SK-N-SH (cell line): Measurements from ENCODE around the gene FAM120B.

Source experiments
- EP300 ChIP-seq, 2 experiments: IDR thresholded peaks; 2 replicates each; pipeline versions ENCODE4 v1.4.0 to v1.6.1; 2012; ENCODE audit warnings: borderline replicate concordance in 1 of 2, low read depth in 1 of 2, low read length in 1 of 2
- GABPA ChIP-seq: IDR thresholded peaks from 2 replicates; pipeline ENCODE4 v1.4.0; 2012; ENCODE audit warnings: low read depth, mild to moderate bottlenecking
- NFIC ChIP-seq: IDR thresholded peaks from 2 replicates; pipeline ENCODE4 v1.4.0; 2012; ENCODE audit warnings: borderline replicate concordance
- POLR2AphosphoS5 ChIP-seq: IDR thresholded peaks from 2 replicates; pipeline ENCODE4 v1.6.1; 2012; ENCODE audit warnings: low read depth, low read length
- RXRA ChIP-seq: IDR thresholded peaks from 2 replicates; pipeline ENCODE4 v1.4.0; 2012; ENCODE audit warnings: low read depth, mild to moderate bottlenecking, borderline replicate concordance
- TCF12 ChIP-seq: IDR thresholded peaks from 2 replicates; pipeline ENCODE4 v1.4.0; 2012
- TF ChIP-seq, protein P1 (sequence below): fragments of 200-600 bp; sonication (generic); IDR thresholded peaks from 2 replicates; pipeline ENCODE4 v1.6.1; 2017; ENCODE audit warnings: antibody characterized with exemption, mild to moderate bottlenecking, moderate library complexity
- TF ChIP-seq, protein P2 (sequence below): IDR thresholded peaks from 2 replicates; pipeline ENCODE4 v1.4.0; 2012; ENCODE audit warnings: low read depth, borderline replicate concordance
- TF ChIP-seq, protein P3 (sequence below): IDR thresholded peaks from 2 replicates; pipeline ENCODE4 v1.6.1; 2012; ENCODE audit warnings: mild to moderate bottlenecking, low read depth, low read length, moderate library complexity
- TF ChIP-seq, protein P4 (sequence below): fragments of 150-350 bp; IDR thresholded peaks from 2 replicates; pipeline ENCODE4 v1.6.1; 2016; ENCODE audit warnings: mild to moderate bottlenecking, low read depth, low read length

DNA sequence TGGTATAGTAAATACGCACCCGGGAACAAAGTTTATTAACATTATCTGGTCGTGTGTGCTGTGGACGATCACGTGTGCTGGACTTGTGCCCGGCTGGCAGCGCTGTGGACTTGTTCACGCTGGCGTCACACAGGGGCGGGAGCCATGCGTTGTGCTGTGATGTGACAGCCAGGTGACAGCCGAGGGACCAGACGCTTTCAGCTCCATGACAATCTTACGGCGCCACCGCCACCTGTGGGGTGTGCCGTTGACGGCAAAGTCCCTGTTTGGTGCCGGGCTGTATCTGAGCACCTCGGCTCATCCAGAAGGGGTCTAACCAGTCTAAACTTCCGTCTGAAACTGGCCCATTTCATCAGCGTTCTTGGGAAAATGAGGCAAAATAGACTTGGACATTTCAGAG, 40.9 kb upstream of the FAM120B start:
- TF ChIP-seq EP300 (IDR thresholded peaks at IDR 0.05; ENCODE audit: borderline replicate concordance in 1 of 2, low read depth in 1 of 2, low read length in 1 of 2) (no peak), POLR2AphosphoS5 (no peak), RXRA (no peak), TCF12 (no peak), GABPA (no peak), NFIC (no peak)
- TF ChIP-seq, protein P1, sequence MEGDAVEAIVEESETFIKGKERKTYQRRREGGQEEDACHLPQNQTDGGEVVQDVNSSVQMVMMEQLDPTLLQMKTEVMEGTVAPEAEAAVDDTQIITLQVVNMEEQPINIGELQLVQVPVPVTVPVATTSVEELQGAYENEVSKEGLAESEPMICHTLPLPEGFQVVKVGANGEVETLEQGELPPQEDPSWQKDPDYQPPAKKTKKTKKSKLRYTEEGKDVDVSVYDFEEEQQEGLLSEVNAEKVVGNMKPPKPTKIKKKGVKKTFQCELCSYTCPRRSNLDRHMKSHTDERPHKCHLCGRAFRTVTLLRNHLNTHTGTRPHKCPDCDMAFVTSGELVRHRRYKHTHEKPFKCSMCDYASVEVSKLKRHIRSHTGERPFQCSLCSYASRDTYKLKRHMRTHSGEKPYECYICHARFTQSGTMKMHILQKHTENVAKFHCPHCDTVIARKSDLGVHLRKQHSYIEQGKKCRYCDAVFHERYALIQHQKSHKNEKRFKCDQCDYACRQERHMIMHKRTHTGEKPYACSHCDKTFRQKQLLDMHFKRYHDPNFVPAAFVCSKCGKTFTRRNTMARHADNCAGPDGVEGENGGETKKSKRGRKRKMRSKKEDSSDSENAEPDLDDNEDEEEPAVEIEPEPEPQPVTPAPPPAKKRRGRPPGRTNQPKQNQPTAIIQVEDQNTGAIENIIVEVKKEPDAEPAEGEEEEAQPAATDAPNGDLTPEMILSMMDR = no peak
- TF ChIP-seq, protein P2, sequence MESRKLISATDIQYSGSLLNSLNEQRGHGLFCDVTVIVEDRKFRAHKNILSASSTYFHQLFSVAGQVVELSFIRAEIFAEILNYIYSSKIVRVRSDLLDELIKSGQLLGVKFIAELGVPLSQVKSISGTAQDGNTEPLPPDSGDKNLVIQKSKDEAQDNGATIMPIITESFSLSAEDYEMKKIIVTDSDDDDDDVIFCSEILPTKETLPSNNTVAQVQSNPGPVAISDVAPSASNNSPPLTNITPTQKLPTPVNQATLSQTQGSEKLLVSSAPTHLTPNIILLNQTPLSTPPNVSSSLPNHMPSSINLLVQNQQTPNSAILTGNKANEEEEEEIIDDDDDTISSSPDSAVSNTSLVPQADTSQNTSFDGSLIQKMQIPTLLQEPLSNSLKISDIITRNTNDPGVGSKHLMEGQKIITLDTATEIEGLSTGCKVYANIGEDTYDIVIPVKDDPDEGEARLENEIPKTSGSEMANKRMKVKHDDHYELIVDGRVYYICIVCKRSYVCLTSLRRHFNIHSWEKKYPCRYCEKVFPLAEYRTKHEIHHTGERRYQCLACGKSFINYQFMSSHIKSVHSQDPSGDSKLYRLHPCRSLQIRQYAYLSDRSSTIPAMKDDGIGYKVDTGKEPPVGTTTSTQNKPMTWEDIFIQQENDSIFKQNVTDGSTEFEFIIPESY = no peak
- TF ChIP-seq, protein P3, sequence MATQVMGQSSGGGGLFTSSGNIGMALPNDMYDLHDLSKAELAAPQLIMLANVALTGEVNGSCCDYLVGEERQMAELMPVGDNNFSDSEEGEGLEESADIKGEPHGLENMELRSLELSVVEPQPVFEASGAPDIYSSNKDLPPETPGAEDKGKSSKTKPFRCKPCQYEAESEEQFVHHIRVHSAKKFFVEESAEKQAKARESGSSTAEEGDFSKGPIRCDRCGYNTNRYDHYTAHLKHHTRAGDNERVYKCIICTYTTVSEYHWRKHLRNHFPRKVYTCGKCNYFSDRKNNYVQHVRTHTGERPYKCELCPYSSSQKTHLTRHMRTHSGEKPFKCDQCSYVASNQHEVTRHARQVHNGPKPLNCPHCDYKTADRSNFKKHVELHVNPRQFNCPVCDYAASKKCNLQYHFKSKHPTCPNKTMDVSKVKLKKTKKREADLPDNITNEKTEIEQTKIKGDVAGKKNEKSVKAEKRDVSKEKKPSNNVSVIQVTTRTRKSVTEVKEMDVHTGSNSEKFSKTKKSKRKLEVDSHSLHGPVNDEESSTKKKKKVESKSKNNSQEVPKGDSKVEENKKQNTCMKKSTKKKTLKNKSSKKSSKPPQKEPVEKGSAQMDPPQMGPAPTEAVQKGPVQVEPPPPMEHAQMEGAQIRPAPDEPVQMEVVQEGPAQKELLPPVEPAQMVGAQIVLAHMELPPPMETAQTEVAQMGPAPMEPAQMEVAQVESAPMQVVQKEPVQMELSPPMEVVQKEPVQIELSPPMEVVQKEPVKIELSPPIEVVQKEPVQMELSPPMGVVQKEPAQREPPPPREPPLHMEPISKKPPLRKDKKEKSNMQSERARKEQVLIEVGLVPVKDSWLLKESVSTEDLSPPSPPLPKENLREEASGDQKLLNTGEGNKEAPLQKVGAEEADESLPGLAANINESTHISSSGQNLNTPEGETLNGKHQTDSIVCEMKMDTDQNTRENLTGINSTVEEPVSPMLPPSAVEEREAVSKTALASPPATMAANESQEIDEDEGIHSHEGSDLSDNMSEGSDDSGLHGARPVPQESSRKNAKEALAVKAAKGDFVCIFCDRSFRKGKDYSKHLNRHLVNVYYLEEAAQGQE = no peak
- TF ChIP-seq, protein P4, sequence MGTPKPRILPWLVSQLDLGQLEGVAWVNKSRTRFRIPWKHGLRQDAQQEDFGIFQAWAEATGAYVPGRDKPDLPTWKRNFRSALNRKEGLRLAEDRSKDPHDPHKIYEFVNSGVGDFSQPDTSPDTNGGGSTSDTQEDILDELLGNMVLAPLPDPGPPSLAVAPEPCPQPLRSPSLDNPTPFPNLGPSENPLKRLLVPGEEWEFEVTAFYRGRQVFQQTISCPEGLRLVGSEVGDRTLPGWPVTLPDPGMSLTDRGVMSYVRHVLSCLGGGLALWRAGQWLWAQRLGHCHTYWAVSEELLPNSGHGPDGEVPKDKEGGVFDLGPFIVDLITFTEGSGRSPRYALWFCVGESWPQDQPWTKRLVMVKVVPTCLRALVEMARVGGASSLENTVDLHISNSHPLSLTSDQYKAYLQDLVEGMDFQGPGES = no peak
